ENCODE measurements around the gene MALSU1. TPM values are rescaled to one million over a fixed set of nuclear protein-coding genes. Genes with fewer than 3 reads are reported as not detected.

The MALSU1 gene
- total RNA-seq, 1 experiment from 2014 or later, result 123 TPM

DNA sequence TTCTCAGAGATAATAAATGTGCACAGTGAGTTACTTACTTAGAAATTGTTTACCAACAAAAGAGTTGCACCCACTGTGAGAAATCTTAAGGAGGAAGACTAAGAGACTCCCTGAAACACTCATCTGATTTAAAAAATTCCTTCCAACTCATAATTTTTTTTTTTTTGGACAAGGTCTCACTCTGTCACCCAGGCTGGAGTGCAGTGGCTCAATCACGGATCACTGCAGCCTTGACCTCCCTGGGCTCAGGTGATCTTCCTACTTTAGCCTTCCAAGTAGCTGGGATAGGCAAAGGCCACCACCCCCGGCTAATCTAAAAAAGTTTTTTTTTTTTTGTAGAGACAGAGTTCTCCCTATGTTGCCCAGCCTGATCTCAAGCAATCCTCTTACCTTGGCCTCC lies 36.0 kb downstream of the MALSU1 start:
- DNase-seq (ENCODE audit: low spot score), result no peak

DNA sequence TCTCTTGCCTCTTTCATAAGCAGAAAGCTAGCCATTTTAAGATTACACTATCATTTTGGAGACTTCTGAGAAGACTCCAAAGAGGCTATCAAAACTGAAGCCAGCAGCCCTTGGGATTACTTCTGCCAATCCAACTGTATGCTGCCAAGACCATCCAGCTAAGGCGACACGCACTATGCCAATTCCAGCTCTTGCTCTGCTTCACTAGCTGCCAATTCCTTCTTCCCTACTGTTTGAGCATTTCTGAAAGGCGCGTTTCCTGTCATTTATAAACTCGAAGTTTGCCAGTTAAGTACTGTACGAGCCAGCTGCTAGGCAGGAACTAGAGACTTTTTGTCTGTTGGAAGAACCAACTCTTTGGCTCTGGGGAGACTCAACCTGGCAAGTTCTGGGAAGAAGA lies 36.5 kb downstream of the MALSU1 start:
- DNase-seq (ENCODE audit: low spot score), result no peak

DNA sequence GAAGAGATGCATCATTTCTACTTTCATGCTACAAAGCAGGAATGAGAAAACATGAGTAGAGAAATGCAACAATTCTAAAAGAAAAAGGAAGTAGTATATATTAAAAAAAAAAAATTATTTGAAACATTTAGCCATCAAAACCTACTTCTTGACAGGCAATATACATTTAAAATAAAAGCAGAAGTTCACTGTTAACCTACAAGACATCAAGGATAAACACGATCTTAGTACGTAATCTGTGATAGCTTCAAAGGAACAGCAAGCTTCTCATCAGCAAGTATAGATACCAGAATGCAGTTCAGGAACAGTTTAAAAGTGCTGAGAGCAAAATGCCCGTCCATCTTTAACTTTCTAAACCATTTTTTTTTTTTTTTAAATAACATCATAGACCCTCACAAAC lies 36.9 kb downstream of the MALSU1 start:
- DNase-seq (ENCODE audit: low spot score), result no peak

DNA sequence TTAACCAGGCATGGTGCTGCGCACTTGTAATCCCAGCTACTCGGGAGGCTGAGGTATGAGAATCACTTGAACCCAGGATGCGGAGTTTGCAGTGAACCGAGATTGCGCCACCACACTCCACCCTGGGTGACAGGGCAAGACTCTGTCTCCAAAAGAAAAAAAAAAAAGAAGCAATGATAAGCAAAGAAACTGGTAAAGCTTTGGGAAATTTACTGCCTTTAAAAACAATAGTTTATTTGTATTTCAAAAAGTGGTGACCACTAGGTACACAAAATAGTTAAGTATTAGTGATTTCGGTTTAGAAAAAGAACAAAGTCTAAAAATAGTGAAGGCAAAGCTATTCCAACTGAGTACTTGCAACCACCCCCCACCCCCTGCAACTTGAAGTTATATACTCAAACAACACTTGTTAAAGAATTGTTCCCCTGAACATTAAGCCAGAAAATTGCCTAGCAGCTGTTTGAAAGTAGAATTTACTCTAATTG lies 37.7 kb downstream of the MALSU1 start:
- DNase-seq (ENCODE audit: low spot score), result no peak

DNA sequence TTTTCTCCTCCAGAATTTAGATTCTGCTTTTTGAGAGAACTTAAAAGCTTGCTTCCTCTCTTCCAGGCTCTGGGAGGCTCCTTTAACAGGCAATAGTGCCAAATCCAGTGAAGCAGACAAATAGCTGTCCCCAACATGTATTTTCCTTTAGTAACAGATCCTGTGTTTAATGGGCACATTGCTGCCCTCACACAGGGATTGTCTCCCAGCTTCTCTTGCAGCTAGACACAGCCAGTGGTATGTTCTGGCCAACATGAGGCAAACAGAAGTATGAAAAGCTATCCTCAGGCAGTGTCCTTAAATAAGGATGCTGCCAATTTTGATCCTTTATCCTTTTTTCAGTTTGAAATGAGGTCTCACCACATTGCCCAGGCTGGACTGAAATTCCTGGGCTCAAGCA lies 38.2 kb downstream of the MALSU1 start:
- DNase-seq (ENCODE audit: low spot score), result no peak

DNA sequence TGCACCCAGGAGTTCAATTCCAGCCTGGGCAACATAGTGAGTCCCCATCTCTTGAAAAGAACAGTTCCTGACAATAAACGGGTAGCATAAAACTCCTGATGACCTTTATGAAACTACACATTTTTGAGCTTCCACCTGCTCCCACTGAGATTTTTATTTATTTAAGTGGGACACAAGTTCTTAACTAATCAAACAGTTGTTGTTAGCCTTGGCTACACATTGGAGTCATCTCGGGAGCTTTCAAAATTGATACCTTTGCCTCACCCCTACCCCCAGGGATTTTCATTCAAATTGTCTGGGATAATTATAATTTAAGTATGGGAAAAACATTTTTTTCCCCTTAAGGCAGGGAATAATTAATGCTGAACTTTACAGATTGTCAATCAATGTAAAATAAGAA lies 39.3 kb downstream of the MALSU1 start:
- no peak for DNase-seq (ENCODE audit: low spot score)

DNA sequence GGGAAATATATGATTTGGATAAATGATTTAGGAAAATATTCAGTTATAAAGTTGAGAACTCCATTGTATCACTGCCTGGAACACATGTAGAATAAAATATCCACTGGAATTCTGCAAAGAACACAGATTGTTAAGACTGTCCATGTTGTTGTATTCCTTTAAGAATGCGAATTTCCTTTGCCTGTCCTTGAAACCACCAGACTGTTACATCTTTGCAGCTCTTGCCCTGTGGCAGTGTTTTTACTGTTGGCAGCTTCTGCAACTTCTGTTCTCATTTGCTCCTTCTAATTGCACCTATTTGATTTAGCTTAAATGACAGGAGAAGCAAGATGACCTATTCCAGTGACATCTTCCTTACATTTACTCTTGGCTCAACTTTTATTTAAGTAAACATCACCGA lies 39.7 kb downstream of the MALSU1 start:
- no peak for DNase-seq (ENCODE audit: low spot score)

DNA sequence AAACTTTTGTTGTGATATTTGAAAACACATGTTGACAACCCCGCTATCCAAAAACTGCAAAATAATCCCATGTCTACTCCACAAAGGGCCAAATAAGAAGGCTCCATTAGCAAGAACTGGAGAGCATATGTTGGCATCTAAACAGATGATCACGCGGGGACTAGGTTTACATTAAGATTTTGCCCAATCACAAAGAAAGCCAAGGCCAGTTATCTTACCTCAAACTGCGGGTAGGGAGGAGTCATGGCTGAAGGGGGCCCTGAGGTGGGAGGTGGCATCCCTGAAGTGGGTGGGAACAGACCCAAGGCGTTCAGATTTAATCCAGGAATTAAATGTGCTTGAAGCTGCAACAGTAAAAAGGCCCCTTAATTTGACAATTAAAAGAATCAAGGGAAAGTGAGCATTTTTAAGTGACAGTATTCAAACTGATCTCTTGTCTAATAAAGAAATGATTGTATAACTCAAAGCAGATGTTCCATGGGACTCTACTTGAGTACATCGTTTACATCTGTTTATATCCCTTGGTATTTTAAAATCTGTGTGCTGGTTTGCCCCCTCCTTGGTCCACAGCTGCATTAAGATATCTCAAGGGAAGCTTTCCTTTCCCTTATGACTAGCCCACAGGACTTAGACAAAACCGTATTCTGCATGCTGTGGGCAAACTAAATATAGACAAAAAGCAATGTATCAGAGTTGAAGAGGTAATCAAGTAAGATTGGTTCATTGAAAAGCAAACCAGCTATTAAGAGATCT lies 42.9 kb downstream of the MALSU1 start:
- no peak for DNase-seq (ENCODE audit: low spot score)

DNA sequence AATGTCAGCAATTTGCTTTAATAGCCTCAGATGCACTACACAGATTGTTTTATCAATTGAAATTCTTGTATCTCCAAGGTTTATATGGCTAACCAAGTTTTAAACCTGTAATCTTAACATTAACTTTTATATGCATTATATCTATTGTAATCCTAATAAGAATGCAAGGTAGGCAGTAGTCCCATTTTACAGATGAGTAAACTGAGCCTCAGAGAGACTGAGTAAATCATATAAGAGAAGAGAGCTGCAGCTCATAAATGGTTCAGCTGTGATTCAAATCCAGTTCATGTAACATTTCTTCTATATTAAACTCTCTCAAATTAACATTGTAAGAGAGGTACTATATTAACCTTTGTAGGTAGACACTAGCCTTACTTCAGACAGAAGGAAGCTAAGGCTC lies 44.0 kb downstream of the MALSU1 start:
- no peak for DNase-seq (ENCODE audit: low spot score)

DNA sequence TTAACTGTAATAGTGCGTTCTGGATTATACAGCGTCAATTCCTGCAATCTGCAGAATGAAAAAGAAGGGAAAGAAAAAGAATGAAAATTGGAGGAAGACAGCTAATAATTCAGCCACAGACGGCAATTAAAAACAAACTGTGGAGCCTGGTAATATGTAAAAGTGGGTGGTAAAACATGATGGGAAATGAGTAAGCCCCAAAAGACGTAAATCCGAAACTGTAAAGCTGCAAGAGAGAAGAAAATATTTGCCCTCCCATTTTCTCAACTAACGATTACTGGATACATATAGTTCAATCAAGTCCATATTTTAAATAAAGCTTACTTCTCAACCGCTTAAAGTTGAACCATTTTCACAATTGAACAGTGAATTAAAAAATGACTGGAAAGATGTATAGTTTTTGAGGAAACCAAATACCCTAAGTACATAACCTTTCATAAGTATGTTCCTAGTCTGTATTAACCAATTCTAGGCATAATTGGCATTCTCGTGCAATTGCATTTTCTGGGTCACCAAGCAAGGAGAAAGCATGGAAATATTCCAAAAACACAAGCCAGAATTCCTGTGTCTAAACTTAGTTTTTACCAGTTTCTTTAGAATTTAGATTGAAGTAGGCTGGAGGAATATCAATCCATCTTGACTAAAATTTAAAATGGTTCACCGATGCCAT lies 44.8 kb downstream of the MALSU1 start:
- DNase-seq (ENCODE audit: low spot score), result no peak

DNA sequence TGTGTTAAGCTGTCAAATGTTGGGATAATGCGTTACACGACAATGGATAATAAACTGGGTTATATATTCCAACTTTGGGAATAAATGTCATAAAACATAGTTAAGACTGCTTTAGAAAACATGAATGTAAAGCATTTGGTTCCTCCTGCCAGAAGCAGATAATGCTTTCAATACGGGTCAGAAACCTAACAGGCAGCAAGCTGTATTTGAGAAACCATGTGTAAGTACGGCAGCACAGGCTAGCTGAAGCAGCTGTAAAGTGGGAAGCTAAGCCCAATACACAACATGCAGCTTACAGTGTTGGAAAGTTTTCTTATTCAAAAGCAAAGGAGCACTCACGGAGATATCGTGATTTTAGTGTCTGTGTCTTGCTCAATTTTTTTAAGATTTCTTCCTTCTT lies 46.5 kb downstream of the MALSU1 start:
- DNase-seq (ENCODE audit: low spot score), result no peak

DNA sequence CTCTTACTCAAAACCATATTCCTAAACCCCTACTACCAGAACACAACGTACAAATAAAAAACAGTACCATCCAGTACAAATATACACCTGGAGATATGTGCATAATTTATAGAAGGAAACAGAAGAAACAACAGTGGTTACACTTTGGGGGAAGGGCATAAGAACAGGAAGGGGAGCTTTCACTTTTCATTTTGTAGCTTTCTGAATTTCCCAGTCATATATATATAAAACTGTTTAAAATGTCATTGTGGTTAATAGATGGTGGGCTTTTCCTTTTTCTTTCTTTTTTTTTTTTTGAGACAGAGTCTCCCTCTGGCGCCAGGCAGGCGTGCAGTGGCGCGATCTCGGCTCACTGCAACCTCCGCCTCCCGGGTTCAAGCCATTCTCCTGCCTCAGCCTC lies 47.2 kb downstream of the MALSU1 start:
- DNase-seq (ENCODE audit: low spot score), result no peak

DNA sequence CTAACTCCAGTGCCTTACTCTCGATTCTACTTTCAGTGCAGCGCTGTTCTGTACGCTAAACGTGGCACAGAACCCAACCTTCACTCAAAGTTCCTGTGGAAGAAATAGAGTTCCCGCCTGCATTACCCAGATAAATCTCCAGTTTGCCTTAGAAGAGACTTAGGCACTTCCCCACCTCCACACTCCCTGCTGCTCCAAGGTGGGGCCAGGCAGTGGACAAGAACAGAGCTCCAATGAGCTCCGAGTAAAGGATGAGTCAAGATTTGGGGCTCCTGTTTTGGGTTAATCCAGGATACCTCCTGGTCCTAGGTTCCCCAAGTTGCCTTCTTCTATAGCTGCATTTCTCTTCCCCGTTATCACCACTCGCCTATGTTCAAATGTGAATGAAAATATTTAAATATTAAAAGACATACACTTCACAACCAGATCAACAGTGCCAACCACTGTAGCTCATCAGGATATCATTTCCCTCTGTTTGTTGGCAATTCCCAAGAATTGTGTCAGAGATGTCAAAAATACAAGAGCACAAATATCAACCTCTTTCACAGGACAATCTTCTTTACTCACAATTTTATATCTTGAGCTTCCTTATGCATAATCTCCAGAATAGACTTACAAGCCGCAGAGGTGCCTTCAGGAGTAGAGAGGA lies 48.0 kb downstream of the MALSU1 start:
- peak; percentile 76 for DNase-seq (ENCODE audit: low spot score)

DNA sequence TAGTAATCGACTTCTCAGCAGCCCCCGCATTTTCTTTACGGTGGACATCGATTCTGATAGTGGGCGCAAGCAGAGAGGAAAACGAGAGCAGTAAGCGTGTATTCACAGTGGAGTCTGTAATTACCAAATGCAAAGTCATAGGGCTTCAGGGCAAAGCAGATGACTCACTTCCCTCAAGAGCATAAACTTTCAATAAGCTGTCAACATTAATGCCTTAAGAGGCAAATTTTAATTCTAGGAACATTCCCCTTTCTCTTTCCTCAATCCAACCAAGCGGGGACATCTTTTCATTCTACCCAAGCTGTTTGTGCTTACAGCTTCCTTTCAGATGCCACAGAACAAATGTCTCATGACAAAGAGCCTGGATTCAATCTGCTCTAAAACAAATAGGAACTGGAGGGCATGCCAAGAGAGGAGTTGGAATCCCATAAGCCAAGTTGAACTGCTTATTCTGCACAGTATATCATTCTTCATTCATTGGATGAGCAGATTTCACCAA lies 48.6 kb downstream of the MALSU1 start:
- peak; percentile 93 for DNase-seq (ENCODE audit: low spot score)

DNA sequence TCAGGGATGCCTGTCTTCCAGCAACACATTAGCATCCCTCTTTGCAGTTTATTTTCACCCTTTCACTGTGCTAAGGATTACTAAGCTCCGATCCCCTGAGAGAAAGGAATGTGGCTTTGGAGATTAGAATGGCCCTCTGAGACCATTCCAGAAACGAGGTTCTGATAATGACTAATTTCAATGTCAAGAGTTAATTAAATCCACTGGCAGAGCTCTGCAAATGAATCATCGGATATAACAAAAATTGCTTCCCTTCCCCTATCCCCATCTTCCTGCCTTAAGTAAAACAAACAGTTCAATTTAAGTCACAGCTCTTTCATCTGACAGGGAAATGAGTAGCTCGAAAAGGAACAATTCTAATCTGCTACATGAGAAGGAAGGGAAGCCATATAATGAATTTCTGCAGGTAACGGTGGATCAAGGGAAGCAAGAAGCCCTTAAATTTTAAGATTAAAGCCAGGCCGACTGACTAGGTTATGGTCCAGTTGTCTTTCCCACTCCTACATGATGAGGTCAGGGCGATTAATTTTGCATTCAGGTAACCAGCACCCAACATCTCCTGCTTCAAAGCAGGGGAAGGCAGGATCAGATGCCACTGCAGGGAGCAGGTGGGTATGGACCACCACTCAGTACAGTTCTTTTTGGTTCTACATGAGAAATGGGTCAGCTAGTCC lies 50.5 kb downstream of the MALSU1 start:
- peak; percentile 96 for DNase-seq (ENCODE audit: low spot score)

DNA sequence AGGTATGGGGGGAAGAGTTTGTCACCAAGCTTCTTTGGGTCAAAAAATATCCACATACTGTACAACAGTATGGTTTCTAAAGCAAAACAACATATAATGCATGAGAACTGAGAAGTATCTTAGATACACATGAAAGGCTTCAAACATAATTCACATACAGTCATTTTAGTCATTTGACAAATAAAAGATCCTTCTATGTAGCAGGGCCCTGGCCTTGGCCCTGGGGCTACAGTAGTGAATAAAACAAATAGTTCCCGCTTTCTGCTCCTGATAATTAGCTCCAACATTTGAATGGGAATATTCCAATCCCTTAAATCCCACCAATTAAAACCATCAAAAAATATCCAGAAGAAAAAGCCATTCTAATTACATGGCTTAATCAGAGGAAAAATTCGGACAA lies 51.3 kb downstream of the MALSU1 start:
- no peak for DNase-seq (ENCODE audit: low spot score)

DNA sequence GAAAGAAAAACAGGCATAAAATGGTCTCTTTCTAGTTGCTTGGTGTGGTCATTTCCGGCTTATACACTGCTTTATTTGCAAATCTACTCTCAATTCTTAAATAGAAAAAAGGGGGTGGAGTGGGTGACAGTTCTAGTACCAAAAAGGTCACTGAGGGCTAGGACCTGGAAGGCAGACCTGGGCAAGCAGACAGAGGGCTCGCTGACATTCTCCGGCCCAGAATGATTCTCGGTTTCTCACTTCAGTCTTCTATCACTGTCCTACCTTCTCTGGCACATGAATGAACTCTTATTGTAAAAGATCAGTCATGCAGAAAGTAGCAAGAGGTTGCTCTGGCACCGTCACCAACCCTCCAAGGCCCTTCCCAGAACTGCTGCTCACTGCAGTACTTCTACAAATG lies 54.0 kb downstream of the MALSU1 start:
- DNase-seq (ENCODE audit: low spot score), result no peak

DNA sequence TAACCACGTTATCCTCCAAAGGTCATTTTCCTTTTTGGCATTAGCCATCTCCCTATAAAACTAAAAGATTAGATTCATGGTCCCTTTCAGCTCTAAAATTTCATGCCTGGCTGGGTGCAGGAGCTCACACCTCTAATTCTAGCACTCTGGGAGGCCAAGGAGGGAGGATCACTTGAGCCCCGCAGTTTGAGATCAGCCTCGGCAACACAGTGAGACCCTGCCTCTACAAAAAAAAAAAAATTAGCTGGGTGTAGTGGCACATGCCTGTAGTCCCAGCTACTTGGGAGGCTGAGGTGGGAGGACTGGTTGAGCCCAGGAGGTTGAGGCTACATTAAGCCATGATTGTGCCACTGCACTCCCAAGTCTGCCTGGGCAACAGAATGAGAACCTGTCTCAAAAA lies 57.0 kb downstream of the MALSU1 start:
- DNase-seq (ENCODE audit: low spot score), result no peak

DNA sequence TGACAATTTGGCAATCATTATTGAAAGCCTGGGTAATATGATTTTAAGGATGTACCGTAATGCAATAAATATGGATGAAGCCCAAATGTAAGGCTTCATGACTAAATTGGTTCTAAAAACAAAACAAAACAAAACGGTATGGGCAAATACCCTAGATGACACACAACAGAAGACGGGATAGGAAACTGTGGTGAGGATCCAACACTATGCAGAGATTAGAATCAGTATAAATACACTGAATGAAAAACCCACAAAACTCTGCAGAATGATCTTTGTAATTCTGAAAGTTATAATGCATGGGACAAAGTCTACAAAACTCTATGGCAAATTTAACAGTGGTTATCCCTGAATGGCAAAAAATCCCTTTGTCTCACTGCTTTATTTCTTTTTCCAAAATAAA lies 57.6 kb downstream of the MALSU1 start:
- no peak for DNase-seq (ENCODE audit: low spot score)

DNA sequence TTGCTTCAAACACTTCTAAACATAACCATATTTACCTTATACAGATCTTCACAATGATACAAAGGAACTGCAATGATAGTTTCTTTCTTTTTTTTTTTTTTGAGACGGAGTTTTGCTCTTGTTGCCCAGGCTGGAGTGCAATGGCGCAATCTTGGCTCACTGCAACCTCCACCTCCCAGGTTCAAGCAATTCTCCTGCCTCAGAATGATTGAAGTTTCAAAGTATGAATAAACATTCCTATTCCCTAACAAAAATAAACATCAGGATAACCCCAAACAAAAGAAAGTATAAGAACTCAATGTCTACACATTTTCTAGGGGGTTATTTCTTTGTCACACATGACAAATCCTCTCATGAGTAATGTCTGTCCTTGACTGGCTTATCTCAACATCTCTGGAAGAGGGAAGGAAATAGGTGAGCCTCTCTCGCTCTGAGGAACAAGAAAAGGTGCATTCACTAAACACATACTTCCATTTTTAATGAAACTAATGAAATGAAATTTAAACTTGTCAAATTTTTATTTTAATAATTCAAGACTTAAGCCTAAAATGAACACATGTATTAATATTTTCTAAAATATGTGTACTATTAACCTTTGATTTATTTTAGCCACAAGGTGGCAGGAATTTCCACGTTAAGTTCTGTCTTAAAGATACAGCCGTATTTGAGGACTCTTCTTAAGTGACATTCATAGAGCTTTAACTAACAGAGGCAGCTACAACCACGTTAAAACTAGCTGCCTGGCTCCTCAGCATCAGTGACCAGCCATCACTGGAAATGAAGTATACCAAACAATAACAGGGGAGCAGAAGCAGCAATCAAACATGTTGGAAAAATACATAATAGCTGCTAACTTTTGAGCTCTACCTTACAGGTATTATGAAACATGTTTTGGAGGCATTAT lies 58.3 kb downstream of the MALSU1 start:
- peak; percentile 70 for DNase-seq (ENCODE audit: low spot score)

DNA sequence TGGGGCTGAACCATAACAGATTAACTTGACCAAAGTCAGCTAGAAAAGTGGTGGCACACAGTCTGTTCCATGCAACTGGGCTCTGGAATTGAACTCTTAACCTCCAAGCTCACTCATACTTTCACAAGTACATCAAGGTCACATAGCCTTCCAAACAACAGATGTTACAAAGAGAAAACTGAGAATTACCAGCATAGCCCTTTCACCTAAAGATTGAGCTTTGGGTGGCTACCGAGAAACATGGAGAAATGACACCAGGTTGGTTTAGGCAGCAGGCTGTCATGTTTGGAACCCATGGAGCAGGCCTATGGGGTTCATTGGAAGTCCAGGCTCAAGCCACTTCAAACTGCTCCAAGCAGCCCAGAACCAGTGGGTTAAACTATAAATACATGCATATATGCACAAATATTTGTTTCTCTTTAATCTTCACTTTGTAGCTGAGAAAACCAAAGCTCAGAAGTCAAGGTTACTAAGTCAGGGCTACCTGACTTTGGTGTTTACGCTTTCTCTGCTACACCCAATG lies 59.1 kb downstream of the MALSU1 start:
- DNase-seq (ENCODE audit: low spot score), result no peak

All from A172 (cell line).